ENCODE data around the gene PPM1H.
"Not testable (repeated sequence)": the region's sequence is repeated elsewhere in the genome, so short reads cannot be mapped to it uniquely, and the experiment has no call there.

Gene PPM1H, protein sequence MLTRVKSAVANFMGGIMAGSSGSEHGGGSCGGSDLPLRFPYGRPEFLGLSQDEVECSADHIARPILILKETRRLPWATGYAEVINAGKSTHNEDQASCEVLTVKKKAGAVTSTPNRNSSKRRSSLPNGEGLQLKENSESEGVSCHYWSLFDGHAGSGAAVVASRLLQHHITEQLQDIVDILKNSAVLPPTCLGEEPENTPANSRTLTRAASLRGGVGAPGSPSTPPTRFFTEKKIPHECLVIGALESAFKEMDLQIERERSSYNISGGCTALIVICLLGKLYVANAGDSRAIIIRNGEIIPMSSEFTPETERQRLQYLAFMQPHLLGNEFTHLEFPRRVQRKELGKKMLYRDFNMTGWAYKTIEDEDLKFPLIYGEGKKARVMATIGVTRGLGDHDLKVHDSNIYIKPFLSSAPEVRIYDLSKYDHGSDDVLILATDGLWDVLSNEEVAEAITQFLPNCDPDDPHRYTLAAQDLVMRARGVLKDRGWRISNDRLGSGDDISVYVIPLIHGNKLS

DNA sequence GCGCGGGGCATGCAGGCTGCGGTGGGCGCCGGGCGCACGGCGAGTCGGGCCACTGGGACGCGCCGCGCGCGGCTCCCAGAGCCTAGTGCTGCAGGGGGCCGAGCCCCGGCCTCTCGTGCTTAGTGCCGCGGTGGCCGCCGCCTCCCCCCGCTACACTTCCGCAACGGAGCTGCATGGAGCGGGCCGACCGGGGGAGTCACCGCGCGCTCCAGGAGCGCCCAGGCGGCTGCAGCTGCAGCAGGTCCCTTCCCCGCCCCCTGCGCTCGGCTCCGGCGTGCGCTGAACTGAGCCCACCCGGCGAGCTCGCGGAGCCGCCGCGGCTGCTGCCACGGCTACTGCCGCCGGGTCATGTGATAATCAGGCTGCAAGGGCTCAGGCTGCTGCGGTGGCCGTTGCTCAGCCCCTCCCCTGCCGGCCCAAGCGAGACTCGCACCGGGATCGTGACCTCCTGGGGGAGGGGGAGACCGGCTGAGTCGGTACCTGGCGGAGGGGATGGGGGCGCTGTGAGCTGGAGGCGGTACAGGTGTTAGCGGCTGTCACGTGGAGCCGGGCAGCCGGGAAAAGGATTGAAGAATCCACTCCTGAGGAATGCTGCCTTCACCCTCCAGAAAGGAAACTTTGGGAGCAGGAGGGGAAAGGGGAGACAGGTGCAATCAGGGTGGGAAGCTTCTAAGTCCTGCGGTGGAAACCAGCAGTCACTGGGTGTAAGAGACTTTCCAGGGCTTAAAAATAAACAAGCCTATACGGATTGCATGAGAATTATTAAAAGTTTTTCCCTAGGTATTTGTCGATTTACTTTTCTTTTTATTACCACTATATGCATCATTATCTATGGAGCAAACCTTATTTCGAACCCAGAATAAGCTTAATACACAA is at the start of gene PPM1H:
Gene PPM1H, minus strand, starts transcription at position 352 of the 876 bp plus-strand sequence. CDS start 414 bp downstream, outside the sequence.
- no peaks in the 10 kb centered on the region for H3K9me3 Mint-ChIP-seq
- H3K4me1 Mint-ChIP-seq (ENCODE audit: low read depth), result peaks cover 7% of the 10 kb centered on the region
- H3K4me3 Mint-ChIP-seq, result peak within 1 kb of the TSS; percentile 90
- H3K36me3 Mint-ChIP-seq (ENCODE audit: low read depth), result no peaks in the 10 kb centered on the region
- peak; percentile 18 for DNase-seq (ENCODE audit: low spot score)
- H3K27me3 Mint-ChIP-seq (ENCODE audit: low read depth), result peaks cover 52% of the 10 kb centered on the region
- no peak within 1 kb of the TSS for H3K27ac Mint-ChIP-seq

DNA sequence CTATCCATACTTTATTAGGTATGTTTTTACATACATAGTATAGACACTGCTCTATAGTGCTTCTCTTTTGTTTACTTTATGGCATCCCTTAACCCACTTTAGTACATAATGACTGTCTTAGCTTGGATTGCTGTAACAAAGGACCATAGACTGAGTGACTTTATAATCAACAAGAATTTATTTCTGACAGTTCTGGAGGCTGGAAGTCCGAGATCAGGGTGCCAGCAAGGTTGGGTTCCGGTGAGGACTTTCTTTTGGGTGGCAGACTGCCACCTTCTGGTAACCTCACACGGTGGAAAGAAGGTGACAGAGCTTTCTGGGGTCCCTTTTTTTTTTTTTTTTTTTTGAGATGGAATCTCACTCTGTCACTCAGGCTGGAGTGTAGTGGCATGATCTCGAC is 48.6 kb upstream of the PPM1H start:
- no peaks in the 10 kb centered on the region for H3K9me3 Mint-ChIP-seq
- DNase-seq (ENCODE audit: low spot score), result no peak
- no peak overlapping the region for H3K4me3 Mint-ChIP-seq
- no peaks in the 10 kb centered on the region for H3K4me1 Mint-ChIP-seq (ENCODE audit: low read depth)
- H3K27ac Mint-ChIP-seq, result no peak overlapping the region
- no peaks in the 10 kb centered on the region for H3K36me3 Mint-ChIP-seq (ENCODE audit: low read depth)
- peaks cover 3% of the 10 kb centered on the region for H3K27me3 Mint-ChIP-seq (ENCODE audit: low read depth)

DNA sequence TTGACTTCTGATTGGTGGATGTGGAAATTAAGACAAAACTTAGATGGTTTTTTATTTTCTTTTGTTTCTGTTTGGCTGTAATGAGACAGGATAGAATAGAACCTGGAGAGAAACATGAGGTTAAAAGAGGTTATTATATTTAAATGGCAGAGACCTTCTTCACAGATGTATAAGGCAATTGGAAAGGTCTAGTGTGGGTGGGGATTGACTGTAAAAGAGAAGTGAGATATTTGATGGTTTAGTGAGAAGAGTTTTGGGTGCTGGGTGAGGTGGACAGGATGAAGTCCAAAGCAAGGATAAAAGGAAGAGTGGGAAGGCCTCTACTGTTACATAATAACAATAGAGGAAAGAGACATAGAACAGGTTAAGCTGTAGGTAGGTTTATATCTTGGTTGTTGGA is 43.8 kb upstream of the PPM1H start:
- Mint-ChIP-seq H3K27ac (no peak overlapping the region), H3K9me3 (no peaks in the 10 kb centered on the region), H3K4me1 (ENCODE audit: low read depth) (no peaks in the 10 kb centered on the region), H3K36me3 (ENCODE audit: low read depth) (no peaks in the 10 kb centered on the region), H3K4me3 (no peak overlapping the region), H3K27me3 (ENCODE audit: low read depth) (no peaks in the 10 kb centered on the region)
- no peak for DNase-seq (ENCODE audit: low spot score)

DNA sequence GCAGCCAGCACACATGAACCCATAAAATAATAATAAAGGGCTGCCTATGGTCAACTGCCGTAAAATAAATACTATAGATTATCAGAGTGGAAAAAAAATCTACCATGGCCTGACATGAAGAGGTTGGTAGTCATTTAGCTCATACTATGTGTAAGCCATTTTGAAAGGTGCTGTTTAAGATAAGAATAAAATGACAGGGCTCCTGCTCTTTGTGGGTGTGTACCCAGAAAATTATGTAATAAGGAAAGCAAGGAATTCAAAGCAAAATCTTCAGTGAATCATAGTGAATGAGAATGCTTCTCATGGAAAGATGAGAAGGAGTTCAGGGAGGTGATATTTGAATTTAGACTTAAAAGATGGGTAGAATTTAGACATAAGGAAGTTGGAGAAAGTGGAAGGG is 42.9 kb upstream of the PPM1H start:
- Mint-ChIP-seq H3K36me3 (ENCODE audit: low read depth) (no peaks in the 10 kb centered on the region), H3K27ac (no peak overlapping the region), H3K4me3 (no peak overlapping the region), H3K9me3 (no peaks in the 10 kb centered on the region), H3K27me3 (ENCODE audit: low read depth) (peaks cover 3% of the 10 kb centered on the region), H3K4me1 (ENCODE audit: low read depth) (no peaks in the 10 kb centered on the region)
- no peak for DNase-seq (ENCODE audit: low spot score)

DNA sequence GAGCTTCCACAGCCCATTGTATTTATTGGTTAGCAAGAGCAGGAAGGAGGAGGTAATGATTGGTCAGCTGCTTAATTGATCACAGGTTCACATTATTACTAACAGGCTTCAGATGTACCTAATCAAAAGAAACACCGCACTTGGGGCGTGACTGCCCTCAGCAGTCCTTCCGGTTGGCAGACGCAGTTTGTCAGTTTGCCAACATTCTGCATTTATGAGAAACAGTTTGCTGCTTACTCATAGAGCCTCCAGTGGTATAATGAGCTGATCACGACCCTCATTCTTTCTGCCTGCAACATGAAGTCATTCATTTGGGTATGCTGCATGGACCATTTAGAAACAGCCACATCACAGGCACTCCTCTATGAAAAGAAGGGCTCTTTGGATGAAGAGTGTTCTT is 42.5 kb upstream of the PPM1H start:
- Mint-ChIP-seq H3K4me3 (no peak overlapping the region), H3K36me3 (ENCODE audit: low read depth) (no peaks in the 10 kb centered on the region), H3K27ac (no peak overlapping the region), H3K4me1 (ENCODE audit: low read depth) (no peaks in the 10 kb centered on the region), H3K9me3 (no peaks in the 10 kb centered on the region), H3K27me3 (ENCODE audit: low read depth) (peaks cover 3% of the 10 kb centered on the region)
- no peak for DNase-seq (ENCODE audit: low spot score)

DNA sequence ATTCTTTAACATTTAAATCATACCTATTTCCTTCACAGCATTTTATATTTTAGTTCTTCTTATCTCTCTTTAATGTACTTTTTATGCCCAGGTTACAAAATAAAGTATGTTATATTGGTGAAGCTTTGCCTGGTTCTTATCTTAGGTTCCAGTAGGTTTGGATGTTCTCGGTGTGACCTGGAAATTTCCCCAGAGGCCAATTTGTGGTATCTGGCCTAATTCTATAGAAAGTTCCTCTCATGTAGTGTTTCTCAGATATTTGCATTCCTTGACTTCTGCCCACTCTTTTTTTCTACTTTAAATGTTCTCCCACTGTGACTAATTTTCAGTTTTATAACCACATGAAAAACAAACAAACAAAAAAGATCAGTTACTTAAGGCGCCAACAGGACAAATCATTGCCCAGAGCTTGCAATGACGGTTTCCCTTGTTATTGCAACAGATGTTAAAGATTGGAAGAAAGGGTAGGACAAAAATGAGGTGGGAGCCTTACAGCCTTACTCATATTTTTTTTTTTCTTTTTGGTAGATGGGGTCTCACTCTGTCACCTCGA is 41.2 kb upstream of the PPM1H start:
- peaks cover 3% of the 10 kb centered on the region for H3K27me3 Mint-ChIP-seq (ENCODE audit: low read depth)
- no peaks in the 10 kb centered on the region for H3K36me3 Mint-ChIP-seq (ENCODE audit: low read depth)
- H3K4me1 Mint-ChIP-seq (ENCODE audit: low read depth), result no peaks in the 10 kb centered on the region
- H3K9me3 Mint-ChIP-seq, result no peaks in the 10 kb centered on the region
- H3K27ac Mint-ChIP-seq, result no peak overlapping the region
- no peak for DNase-seq (ENCODE audit: low spot score)
- H3K4me3 Mint-ChIP-seq, result no peak overlapping the region

DNA sequence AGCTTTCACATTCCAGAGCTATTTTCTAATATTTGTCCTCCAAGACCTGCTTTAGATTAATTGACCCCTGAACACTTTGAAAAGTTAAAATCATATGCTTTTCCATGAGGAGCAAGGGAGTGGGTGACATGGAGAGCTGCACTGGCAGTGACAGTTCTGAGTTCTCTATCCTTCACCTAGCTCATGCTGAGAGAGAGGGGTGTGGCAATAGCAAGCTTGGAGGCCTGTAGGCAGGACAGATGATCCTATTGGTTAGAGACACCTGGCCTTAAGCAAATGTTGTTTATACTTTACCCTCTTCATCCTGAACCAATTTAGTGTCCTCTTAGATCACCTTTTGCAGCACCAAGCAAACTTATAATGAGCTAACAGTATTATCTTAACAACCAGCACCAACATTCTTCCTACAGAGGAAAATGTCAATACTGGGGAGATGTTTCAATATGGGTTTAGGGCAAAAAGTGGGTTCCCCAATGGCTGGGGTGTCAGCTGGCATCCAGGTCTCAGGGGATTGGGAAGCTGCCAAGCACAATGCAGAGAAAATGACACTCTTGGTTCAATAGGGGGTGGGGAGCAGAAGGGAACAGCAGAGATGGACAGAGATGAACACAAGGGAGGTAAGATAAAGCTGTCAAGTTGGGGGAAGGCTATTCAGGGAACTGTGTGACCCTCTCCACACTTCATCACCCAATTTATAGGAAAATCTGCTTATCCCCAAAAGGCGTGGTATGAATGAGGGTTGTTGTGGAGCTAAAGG is 37.0 kb upstream of the PPM1H start:
- no peaks in the 10 kb centered on the region for H3K4me1 Mint-ChIP-seq (ENCODE audit: low read depth)
- no peaks in the 10 kb centered on the region for H3K36me3 Mint-ChIP-seq (ENCODE audit: low read depth)
- DNase-seq (ENCODE audit: low spot score), result no peak
- H3K4me3 Mint-ChIP-seq, result no peak overlapping the region
- H3K9me3 Mint-ChIP-seq, result no peaks in the 10 kb centered on the region
- H3K27ac Mint-ChIP-seq, result no peak overlapping the region
- H3K27me3 Mint-ChIP-seq (ENCODE audit: low read depth), result peaks cover 3% of the 10 kb centered on the region

DNA sequence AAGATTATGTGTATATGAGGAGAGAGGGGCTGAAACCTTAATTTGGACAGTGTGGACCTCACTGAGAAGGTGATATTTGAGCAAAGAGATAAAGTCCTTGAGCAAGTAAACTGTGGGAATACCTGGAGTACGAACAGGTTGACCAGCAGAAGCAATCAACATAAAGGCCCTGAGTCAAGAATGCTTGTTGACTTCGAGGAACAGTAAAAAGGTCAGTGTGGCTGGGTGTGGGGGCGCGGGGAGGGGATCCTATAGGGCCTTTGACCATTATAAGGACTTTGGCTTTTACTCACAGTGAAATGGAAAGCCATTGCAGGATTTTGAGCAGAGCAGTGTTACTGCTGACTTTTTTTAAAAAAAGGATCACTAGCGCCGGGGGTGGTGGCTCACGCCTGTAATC is 34.7 kb upstream of the PPM1H start:
- H3K27ac Mint-ChIP-seq, result no peak overlapping the region
- no peak overlapping the region for H3K4me3 Mint-ChIP-seq
- no peak for DNase-seq (ENCODE audit: low spot score)
- H3K36me3 Mint-ChIP-seq (ENCODE audit: low read depth), result no peaks in the 10 kb centered on the region
- H3K9me3 Mint-ChIP-seq, result no peaks in the 10 kb centered on the region
- peaks cover 3% of the 10 kb centered on the region for H3K27me3 Mint-ChIP-seq (ENCODE audit: low read depth)
- no peaks in the 10 kb centered on the region for H3K4me1 Mint-ChIP-seq (ENCODE audit: low read depth)

DNA sequence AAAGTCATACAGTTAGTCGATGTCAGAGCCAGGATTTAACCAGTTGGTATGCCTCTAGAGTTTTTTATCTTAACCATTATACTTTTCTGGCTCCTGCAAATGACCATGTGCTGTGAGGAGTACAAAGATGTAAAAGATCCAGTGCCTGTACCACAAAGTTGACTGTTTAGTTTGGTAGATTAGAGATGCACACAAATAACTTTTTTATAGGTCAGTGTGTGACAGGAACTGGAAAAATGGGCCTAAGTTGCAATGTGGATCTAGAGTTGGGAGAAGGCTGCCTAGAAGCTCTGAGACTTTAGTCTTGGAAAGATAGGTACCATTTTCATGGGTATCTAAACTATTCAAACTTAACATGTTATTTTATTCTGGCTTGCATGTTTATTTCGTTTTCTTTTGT is 32.8 kb upstream of the PPM1H start:
- Mint-ChIP-seq H3K27me3 (ENCODE audit: low read depth) (no peaks in the 10 kb centered on the region), H3K36me3 (ENCODE audit: low read depth) (no peaks in the 10 kb centered on the region), H3K4me1 (ENCODE audit: low read depth) (no peaks in the 10 kb centered on the region), H3K9me3 (no peaks in the 10 kb centered on the region), H3K4me3 (no peak overlapping the region), H3K27ac (no peak overlapping the region)
- DNase-seq (ENCODE audit: low spot score), result no peak

DNA sequence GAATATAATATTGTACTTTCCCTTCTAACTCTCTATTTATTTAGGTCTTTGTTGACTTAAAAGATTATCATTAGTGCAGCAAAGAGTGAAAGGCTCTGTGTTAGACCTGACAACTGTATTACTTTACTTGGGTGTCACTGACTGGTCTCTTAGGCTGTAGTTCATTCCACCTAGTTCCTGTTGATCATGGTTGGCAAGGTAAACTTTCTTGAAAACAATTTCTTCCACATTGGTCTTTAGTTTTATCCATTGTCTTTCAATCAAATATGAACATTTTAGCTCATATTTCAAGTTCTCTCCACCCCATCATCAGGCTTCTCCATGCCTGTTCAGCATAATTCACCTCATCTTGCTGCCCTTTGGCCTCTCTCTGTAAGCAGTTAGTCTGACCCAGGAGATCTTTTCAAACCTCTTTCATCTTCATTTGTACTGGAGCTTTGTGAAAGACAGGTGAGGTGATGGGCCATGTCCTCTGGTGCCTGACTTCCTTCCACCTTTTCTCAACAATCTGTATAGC is 32.1 kb upstream of the PPM1H start:
- DNase-seq (ENCODE audit: low spot score), result no peak
- Mint-ChIP-seq H3K36me3 (ENCODE audit: low read depth) (no peaks in the 10 kb centered on the region), H3K27ac (no peak overlapping the region), H3K4me3 (no peak overlapping the region), H3K9me3 (no peaks in the 10 kb centered on the region), H3K4me1 (ENCODE audit: low read depth) (no peaks in the 10 kb centered on the region), H3K27me3 (ENCODE audit: low read depth) (no peaks in the 10 kb centered on the region)

DNA sequence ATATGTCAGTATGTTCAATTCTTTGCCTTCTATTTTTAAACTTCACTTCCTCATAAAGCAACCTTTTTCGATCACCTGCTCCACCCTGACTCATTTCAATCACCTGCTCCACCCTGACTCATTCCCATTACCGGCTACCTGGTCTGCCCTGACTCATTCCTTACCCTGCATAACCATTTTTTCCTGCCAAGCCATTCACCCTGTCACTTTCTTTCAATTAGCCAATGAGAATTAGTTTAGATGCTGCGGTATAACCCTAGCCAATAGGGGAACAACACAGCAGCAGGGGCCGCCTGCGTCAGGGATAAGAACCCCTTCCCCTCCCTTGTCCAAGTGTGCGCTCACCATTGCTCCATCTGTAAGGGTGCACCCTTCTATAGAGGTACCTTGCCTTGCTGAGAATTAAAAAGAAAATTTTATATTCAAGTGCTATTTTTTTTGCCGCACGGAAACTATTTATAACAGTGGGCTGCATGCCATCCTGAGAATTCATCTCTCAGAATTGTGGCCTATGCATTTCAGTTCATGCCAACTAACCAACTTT is 31.6 kb upstream of the PPM1H start:
- not testable (repeated sequence) for H3K4me3 Mint-ChIP-seq; H3K27ac Mint-ChIP-seq; H3K27me3 Mint-ChIP-seq (ENCODE audit: low read depth); DNase-seq (ENCODE audit: low spot score); H3K9me3 Mint-ChIP-seq; H3K36me3 Mint-ChIP-seq (ENCODE audit: low read depth); H3K4me1 Mint-ChIP-seq (ENCODE audit: low read depth)

DNA sequence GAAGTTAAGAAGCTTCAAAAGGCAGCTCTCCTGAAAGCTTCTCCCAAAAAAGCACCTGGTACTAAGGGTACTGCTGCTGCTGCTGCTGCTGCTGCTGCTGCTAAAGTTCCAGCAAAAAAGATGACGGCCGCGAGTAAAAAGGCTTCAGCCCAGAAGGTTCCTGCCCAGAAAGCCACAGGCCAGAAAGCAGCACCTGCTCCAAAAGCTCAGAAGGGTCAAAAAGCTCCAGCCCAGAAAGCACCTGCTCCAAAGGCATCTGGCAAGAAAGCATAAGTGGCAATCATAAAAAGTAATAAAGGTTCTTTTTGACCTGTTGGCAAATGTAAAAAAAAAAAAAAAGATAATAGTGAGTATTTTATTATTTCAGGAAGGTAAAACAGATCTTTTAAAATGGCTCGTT is 30.8 kb upstream of the PPM1H start:
- not testable (repeated sequence) for H3K4me3 Mint-ChIP-seq; H3K9me3 Mint-ChIP-seq; H3K4me1 Mint-ChIP-seq (ENCODE audit: low read depth); H3K36me3 Mint-ChIP-seq (ENCODE audit: low read depth); H3K27ac Mint-ChIP-seq; H3K27me3 Mint-ChIP-seq (ENCODE audit: low read depth); DNase-seq (ENCODE audit: low spot score)

DNA sequence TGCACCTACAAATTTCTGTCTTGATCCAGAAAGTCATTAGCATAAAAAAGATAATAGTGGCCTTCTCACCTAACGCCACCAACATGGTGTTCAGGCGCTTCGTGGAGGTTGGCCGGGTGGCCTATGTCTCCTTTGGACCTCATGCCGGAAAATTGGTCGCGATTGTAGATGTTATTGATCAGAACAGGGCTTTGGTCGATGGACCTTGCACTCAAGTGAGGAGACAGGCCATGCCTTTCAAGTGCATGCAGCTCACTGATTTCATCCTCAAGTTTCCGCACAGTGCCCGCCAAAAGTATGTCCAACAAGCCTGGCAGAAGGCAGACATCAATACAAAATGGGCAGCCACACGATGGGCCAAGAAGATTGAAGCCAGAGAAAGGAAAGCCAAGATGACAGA is 30.3 kb upstream of the PPM1H start:
- not testable (repeated sequence) for H3K9me3 Mint-ChIP-seq; H3K27ac Mint-ChIP-seq; H3K4me3 Mint-ChIP-seq; H3K4me1 Mint-ChIP-seq (ENCODE audit: low read depth); DNase-seq (ENCODE audit: low spot score); H3K27me3 Mint-ChIP-seq (ENCODE audit: low read depth); H3K36me3 Mint-ChIP-seq (ENCODE audit: low read depth)

Measured in T-helper 2 cell treated with Interferon-gamma antibody and Interleukin-4, amounts not matched to agents 5 μg/mL and 100 μg/mL, for 36 hours (primary cell).